OCI-LY7 (cell line): ENCODE data around the gene CORO1C. TPM values are rescaled to one million over a fixed set of nuclear protein-coding genes. Genes with fewer than 3 reads are reported as not detected.
A peak's percentile ranks its signal among the peaks of the same experiment; 100 is the strongest.
"Not testable (repeated sequence)": the region's sequence is repeated elsewhere in the genome, so short reads cannot be mapped to it uniquely, and the experiment has no call there.

ENCODE experiments used
- BruUV-seq: library from RNA; stranded (reverse); fragments of 400-500 nt; replicated peaks from 2 replicates; lab custom pipeline; 2021; lab: Mats Ljungman, UMichigan
- CTCF ChIA-PET: fragments of 300-600 bp; sonication (Branson Sonifier 250); formaldehyde crosslinking; loops from one replicate; lab custom pipeline; 2022; ENCODE audit warnings: antibody characterized with exemption; ENCODE audit not compliant: unreplicated experiment; lab: Charles Lee
- POLR2A ChIA-PET: fragments of 300-600 bp; sonication (Branson Sonifier 250); formaldehyde crosslinking; loops from one replicate; lab custom pipeline; 2022; ENCODE audit warnings: antibody characterized with exemption; lab: Charles Lee
- DNase-seq: peaks from one replicate; pipeline ENCODE4 v3.0.0-alpha.2; 2015; ENCODE audit warnings: low spot score
- H2AFZ ChIP-seq: fragments of 200-600 bp; sonication (generic), shearing (Covaris generic); 2 replicates; pipeline ENCODE4 v1.6.1; 2014; ENCODE audit warnings: mild to moderate bottlenecking, antibody characterized with exemption, low read length, moderate library complexity
- H3K27ac ChIP-seq: fragments of 200-600 bp; sonication (generic); 2 replicates; pipeline ENCODE4 v1.5.1; 2014; ENCODE audit warnings: mixed run types, low read depth, mild to moderate bottlenecking, moderate library complexity, low read length, inconsistent platforms; ENCODE audit not compliant: poor library complexity, severe bottlenecking
- H3K36me3 ChIP-seq: fragments of 200-600 bp; sonication (generic); 2 replicates; pipeline ENCODE4 v1.6.1; 2014; ENCODE audit warnings: mild to moderate bottlenecking, antibody characterized with exemption, low read length, moderate library complexity, mixed read lengths; ENCODE audit not compliant: insufficient read depth
- H3K4me1 ChIP-seq: fragments of 200-600 bp; sonication (generic); 2 replicates; pipeline ENCODE4 v1.5.1; 2014; ENCODE audit warnings: mild to moderate bottlenecking, low read length; ENCODE audit not compliant: insufficient read depth, poor library complexity, severe bottlenecking
- H3K4me2 ChIP-seq: fragments of 200-600 bp; sonication (generic); 2 replicates; pipeline ENCODE4 v1.6.1; 2014; ENCODE audit warnings: mild to moderate bottlenecking, low read length
- H3K4me3 ChIP-seq: fragments of 200-600 bp; sonication (generic); 2 replicates; pipeline ENCODE4 v1.5.1; 2014; ENCODE audit warnings: mild to moderate bottlenecking, low read depth, low read length; ENCODE audit not compliant: poor library complexity, severe bottlenecking
- H3K79me2 ChIP-seq: fragments of 200-600 bp; sonication (generic); 2 replicates; pipeline ENCODE4 v1.6.1; 2016; ENCODE audit warnings: low read depth, mild to moderate bottlenecking, low read length, moderate library complexity, mixed read lengths; ENCODE audit not compliant: insufficient read depth
- H3K9me2 ChIP-seq: fragments of 200-600 bp; sonication (generic); 2 replicates; pipeline ENCODE4 v1.6.1; 2016; ENCODE audit warnings: mild to moderate bottlenecking, low read length, mixed read lengths; ENCODE audit not compliant: insufficient read depth
- H3K9me3 ChIP-seq: fragments of 200-600 bp; sonication (generic); 2 replicates; pipeline ENCODE4 v1.6.1; 2014; ENCODE audit warnings: mild to moderate bottlenecking, mixed run types, low read length, mixed read lengths
- H4K20me1 ChIP-seq: fragments of 200-600 bp; sonication (generic); 2 replicates; pipeline ENCODE4 v1.6.1; 2014; ENCODE audit warnings: mild to moderate bottlenecking, antibody characterized with exemption, low read length, moderate library complexity, mixed read lengths; ENCODE audit not compliant: insufficient read depth
- EZH2phosphoT487 ChIP-seq: fragments of 200-600 bp; sonication (generic); IDR thresholded peaks from 2 replicates; pipeline ENCODE4 v1.6.1; 2018; ENCODE audit warnings: low read depth, borderline replicate concordance, mild to moderate bottlenecking, mixed run types, antibody characterized with exemption, low read length, moderate library complexity, mixed read lengths
- intact Hi-C: fragments of 100-400 bp; cut with micrococcal nuclease; formaldehyde crosslinking; loops from one replicate; pipeline ENCODE4 v1.10.0; 2022; ENCODE audit not compliant: unreplicated experiment
- total RNA-seq, 2 experiments: library from RNA; depleted of rRNA in 1 of 2; stranded (reverse); fragments of >200 nt in 1 of 2; shearing (Covaris generic) in 1 of 2; gene quantifications; 2 replicates each; pipeline ENCODE4 v1.2.3, GENCODE V29; 2014 to 2022
- TF ChIP-seq, protein P1 (sequence below): fragments of 200-600 bp; sonication (generic); conservative IDR thresholded peaks from 2 replicates; pipeline ENCODE4 v1.5.1; 2014; ENCODE audit warnings: mild to moderate bottlenecking, antibody characterized with exemption, low read length, moderate library complexity, mixed read lengths

CORO1C gene
- total RNA-seq, 2 experiments from 2014 or later = 74.7 to 148 TPM

DNA sequence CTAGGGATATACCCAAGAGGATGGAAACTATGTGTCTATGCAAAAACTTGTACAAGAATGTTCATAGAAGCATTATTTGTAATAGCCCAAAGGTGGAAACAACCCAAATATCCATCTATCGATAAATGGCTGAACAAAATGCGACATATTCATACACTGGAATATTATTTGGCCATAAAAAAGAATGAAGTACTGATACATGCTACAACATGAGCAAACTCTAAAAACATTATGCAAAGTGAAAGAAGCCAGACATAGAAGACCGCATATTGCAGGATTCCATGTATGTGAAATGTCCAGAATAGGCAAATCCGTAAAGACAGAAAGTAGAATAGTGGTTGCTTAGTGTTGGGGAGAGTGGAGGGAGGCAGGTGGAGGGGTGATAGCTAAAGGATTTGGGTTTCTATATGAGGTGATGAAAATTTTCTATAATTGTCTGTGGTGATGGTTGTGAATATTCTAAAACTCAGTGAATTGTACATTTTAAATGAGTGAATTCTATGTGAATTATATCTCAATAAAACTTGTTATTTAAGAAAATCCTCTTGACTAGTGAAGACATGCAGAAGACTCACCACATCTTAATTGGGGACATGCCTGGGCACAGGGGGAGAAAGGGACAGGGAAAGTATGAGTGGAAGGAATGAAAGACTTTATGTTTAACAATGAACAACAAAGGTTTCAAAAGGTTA, 67.8 kb downstream of the CORO1C start:
- Histone ChIP-seq H3K4me1 (peaks cover 84% of the 10 kb centered on the region), H3K27ac (peak overlapping the region; percentile 94), H3K9me2 (no peaks in the 10 kb centered on the region), H3K36me3 (peaks cover 47% of the 10 kb centered on the region), H3K4me3 (peak overlapping the region; percentile 46), H3K79me2 (peaks cover 45% of the 10 kb centered on the region), H3K9me3 (peaks cover 9% of the 10 kb centered on the region; the same call in 1 of the 2 replicates), H3K4me2 (peak overlapping the region; percentile 68), H4K20me1 (no peaks in the 10 kb centered on the region), H2AFZ (no peak overlapping the region)
- intact Hi-C loops = loop anchor here (1.0 to 2.0 kb wide), 7 partner anchors 21 to 429 kb away; partner anchors contain the start of genes ALKBH2 and CORO1C
- CTCF ChIA-PET = interaction anchor here (0.6 to 2.2 kb wide), 7 partner anchors 26 to 138 kb away, joined by 3 to 15 read pairs (median 4); no protein-coding TSS in a partner anchor
- DNase-seq = no peak
- POLR2A ChIA-PET = interaction anchor here (0.7 to 12.4 kb wide), 26 partner anchors 9 to 186 kb away, joined by 3 to 330 read pairs (median 4); partner anchors contain the start of genes ISCU, SART3 and SELPLG
- TF ChIP-seq, protein P1, sequence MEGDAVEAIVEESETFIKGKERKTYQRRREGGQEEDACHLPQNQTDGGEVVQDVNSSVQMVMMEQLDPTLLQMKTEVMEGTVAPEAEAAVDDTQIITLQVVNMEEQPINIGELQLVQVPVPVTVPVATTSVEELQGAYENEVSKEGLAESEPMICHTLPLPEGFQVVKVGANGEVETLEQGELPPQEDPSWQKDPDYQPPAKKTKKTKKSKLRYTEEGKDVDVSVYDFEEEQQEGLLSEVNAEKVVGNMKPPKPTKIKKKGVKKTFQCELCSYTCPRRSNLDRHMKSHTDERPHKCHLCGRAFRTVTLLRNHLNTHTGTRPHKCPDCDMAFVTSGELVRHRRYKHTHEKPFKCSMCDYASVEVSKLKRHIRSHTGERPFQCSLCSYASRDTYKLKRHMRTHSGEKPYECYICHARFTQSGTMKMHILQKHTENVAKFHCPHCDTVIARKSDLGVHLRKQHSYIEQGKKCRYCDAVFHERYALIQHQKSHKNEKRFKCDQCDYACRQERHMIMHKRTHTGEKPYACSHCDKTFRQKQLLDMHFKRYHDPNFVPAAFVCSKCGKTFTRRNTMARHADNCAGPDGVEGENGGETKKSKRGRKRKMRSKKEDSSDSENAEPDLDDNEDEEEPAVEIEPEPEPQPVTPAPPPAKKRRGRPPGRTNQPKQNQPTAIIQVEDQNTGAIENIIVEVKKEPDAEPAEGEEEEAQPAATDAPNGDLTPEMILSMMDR = no peak
- TF ChIP-seq EZH2phosphoT487 = no peak
- BruUV-seq = no TSS peak

GRCh38 chr12:108658115-108658514, 73.2 kb downstream of the CORO1C start:
- POLR2A ChIA-PET = interaction anchor here (0.5 to 0.8 kb wide), 2 partner anchors 13 to 41 kb away, joined by 3 to 5 read pairs; no protein-coding TSS in a partner anchor
- H3K27ac ChIP-seq, H2AFZ ChIP-seq, BruUV-seq, intact Hi-C loops, CTCF ChIA-PET, H3K4me3 ChIP-seq, H3K4me2 ChIP-seq, H4K20me1 ChIP-seq, H3K9me3 ChIP-seq, DNase-seq, H3K9me2 ChIP-seq: not testable (repeated sequence)
- peaks cover 10% of the 10 kb centered on the region for H3K79me2 ChIP-seq
- peaks cover 68% of the 10 kb centered on the region for H3K36me3 ChIP-seq
- peaks cover 54% of the 10 kb centered on the region for H3K4me1 ChIP-seq

- Histone ChIP-seq H2AFZ (no peak overlapping the region), H3K27ac (no peak overlapping the region), H4K20me1 (no peaks in the 10 kb centered on the region), H3K36me3 (peaks cover 64% of the 10 kb centered on the region), H3K9me2 (no peaks in the 10 kb centered on the region), H3K79me2 (peaks cover 1% of the 10 kb centered on the region; the same call in 1 of the 2 replicates), H3K9me3 (no peaks in the 10 kb centered on the region), H3K4me1 (peaks cover 54% of the 10 kb centered on the region), H3K4me2 (no peak overlapping the region), H3K4me3 (no peak overlapping the region)
- no peak for TF ChIP-seq EZH2phosphoT487
- TF ChIP-seq, protein P1 = no peak
- POLR2A ChIA-PET = interaction anchor here (0.8 to 1.3 kb wide), 2 partner anchors 22 to 41 kb away, joined by 3 read pairs; no protein-coding TSS in a partner anchor
- BruUV-seq = no TSS peak
- CTCF ChIA-PET = no interaction called here
- DNase-seq = no peak
- intact Hi-C loops = no loop called here
Observed at GRCh38 chr12:108657130-108657745, 74.1 kb downstream of the CORO1C start.

- H3K4me2 ChIP-seq, H3K9me2 ChIP-seq, H2AFZ ChIP-seq, DNase-seq, BruUV-seq, intact Hi-C loops, H3K27ac ChIP-seq, H3K79me2 ChIP-seq, H3K4me3 ChIP-seq, H4K20me1 ChIP-seq, H3K9me3 ChIP-seq, CTCF ChIA-PET: not testable (repeated sequence)
- peaks cover 54% of the 10 kb centered on the region for H3K4me1 ChIP-seq
- POLR2A ChIA-PET = interaction anchor here (1.3 kb wide), 1 partner anchor 21 kb away, joined by 3 read pairs; no protein-coding TSS in a partner anchor
- peaks cover 64% of the 10 kb centered on the region for H3K36me3 ChIP-seq
Observed at GRCh38 chr12:108656247-108656646, 75.1 kb downstream of the CORO1C start.
